Epithelial cell of esophagus (primary cell): ENCODE measurements around the gene CDC7.
A peak's percentile ranks its signal among the peaks of the same experiment; 100 is the strongest.

ENCODE experiments used
- DNase-seq: peaks from one replicate; pipeline ENCODE4 v3.0.0; 2010; ENCODE audit warnings: low read depth
- H3K4me3 ChIP-seq: 2 replicates; pipeline ENCODE4 v1.5.1; 2011; ENCODE audit warnings: mild to moderate bottlenecking, low read length, control low read depth
- CTCF ChIP-seq: IDR thresholded peaks from 2 replicates; pipeline ENCODE4 v1.5.1; 2011; ENCODE audit warnings: low read depth, mild to moderate bottlenecking, low read length, control low read depth, inconsistent platforms; ENCODE audit not compliant: insufficient read depth; ENCODE audit errors: missing control alignments

Gene CDC7

GRCh38 chr1:91546876-91547275 is 46.2 kb downstream of the CDC7 start:
- DNase-seq = no peak
- H3K4me3 ChIP-seq = no peak overlapping the region
- TF ChIP-seq CTCF = peak; percentile 17

GRCh38 chr1:91548376-91549040 is 47.9 kb downstream of the CDC7 start:
- H3K4me3 ChIP-seq = no peak overlapping the region
- DNase-seq = no peak
- no peak for TF ChIP-seq CTCF

GRCh38 chr1:91549041-91549735 is 48.5 kb downstream of the CDC7 start:
- DNase-seq = no peak
- no peak for TF ChIP-seq CTCF
- H3K4me3 ChIP-seq = no peak overlapping the region

GRCh38 chr1:91550961-91551360 is 50.3 kb downstream of the CDC7 start:
- no peak for TF ChIP-seq CTCF
- DNase-seq = no peak
- H3K4me3 ChIP-seq = no peak overlapping the region

- no peak for DNase-seq
- H3K4me3 ChIP-seq = no peak overlapping the region
- no peak for TF ChIP-seq CTCF
Measured at GRCh38 chr1:91552091-91552490, 51.4 kb downstream of the CDC7 start.

- no peak overlapping the region for H3K4me3 ChIP-seq
- TF ChIP-seq CTCF = no peak
- DNase-seq = no peak
Measured at GRCh38 chr1:91552596-91552995, 51.9 kb downstream of the CDC7 start.

- DNase-seq = peak; percentile 74
Measured at GRCh38 chr1:91553177-91553591, 52.5 kb downstream of the CDC7 start.

More at GRCh38 chr1:91553177-91553591, 52.5 kb downstream of the CDC7 start:
- H3K4me3 ChIP-seq = no peak overlapping the region
- TF ChIP-seq CTCF = no peak
